ENCODE measurements around the gene ORM2.

ORM2 gene

DNA sequence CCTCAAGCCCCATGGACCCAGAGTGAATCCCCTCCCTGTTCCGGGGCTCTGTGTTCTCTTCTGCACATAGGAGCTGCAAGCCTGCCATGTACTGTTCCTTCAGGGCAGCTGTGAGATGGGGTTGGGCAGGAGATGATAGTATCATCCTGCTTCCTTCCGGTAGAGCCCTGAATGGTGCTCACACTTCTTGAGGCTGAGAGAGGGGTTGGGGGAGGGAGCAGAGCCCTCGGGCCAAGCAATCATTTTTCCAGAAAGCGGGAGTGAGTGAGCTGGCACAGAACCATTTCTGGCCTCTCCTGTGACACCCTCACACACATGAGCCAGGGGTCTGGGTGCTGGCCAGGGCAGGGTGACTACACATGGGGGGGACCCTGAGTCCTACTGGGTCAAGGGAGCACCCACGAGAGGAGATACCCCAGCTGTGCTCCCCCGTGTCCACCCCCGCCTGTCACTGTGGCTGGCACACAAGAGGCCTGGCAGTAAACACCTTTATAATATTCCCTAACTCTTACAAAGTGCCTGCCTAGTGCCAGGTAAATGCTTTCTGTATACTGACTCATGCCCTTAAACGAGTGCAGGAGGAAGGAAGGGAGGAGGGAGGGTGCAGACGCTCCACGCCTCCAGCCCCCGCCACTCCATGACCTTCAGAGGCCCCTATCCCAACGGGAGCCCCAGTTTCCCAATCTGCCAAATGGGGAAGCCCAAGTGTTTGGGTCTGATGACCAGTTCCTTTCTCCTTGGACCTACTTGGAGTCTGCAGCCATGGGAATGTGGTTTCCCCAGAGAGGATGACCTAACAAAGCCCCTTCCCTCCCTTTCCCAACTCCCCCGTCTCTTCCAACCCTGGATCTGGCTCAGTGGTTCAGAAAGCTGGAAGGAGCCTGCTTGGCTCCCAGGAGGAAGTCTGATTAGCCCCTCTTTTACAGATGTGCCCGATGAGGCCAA is 42.6 kb downstream of the ORM2 start:
- no peak for DNase-seq (ENCODE audit: low spot score)

DNA sequence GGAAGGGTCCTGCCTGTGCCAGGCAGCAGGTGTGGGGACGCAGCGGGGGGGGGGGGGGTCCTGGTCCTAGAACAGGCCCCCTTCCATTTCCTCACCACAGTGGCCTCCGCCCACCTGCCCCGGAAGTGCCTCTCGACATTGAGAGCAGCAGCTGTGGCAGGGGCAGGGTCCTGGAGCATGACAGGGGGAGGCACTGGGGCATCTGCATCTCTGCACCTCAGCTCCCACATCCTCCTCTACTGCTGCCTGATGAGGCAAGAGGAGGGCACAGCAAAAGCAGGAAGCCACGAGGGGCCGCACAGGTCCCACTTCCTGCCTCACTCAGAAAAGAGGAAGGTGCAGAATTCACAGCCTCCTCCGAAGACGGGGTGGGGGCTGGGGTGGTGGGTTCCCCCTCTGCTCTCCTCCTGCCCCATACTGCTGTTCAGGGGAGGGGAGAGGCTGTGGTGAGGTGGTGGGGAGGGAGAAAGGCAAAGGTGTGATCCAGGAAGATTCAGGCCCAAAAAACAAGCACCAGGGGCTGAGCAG is 43.3 kb downstream of the ORM2 start:
- no peak for DNase-seq (ENCODE audit: low spot score)

DNA sequence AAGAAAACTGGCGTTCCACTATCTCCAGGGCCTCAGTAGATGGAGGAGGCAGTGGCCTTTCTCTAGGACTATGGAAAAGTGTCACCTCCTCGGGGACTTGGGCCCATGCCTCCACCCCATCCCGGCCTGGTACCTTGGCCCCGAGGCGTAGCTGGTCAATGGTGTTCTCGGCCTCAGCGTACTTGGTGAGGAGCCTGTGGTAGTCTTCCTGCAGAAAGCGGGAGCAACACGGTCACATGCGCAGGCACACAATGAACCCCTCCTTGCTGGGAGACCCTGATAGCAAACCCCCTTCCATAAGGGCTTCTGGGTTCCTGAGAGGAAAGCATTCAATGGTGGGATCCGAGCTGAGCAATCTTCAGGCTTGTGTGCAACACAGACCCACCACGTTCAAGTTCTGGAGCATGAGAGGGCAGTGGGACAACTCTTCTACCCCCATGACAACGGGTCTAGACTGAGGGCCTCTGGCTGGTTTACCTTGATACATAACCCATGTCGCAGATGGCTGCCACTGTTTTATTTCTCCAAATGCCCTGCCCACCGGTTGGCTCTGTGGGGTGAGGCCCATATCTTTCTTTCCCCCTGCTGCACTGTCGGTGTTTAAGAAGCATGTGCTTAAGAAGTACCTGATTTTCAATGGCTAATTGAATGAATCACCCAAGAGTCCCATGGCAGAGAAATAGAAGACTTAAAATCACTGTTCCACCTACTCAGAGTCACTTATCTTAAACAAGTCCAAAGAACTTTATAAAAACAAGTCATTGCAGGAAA is 44.5 kb downstream of the ORM2 start:
- DNase-seq (ENCODE audit: low spot score), result no peak

DNA sequence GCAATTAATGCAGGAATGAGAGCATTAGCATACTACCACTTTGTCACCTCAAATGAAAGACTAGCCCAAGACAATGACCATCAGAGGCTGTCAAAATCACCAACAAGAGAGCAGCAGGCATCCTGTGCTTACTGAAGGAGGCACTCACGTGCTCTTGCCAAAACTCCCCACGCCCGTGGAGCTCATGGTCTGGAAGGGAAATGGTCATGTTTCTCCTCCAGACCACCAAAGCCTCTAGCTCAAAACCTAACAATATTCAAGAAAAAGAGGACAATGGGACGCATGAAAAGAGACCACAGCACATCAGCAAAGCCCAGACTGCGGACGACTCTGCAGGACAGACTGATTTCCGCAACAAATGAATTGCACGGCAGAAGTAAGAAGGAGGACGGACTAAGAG is 45.3 kb downstream of the ORM2 start:
- no peak for DNase-seq (ENCODE audit: low spot score)

DNA sequence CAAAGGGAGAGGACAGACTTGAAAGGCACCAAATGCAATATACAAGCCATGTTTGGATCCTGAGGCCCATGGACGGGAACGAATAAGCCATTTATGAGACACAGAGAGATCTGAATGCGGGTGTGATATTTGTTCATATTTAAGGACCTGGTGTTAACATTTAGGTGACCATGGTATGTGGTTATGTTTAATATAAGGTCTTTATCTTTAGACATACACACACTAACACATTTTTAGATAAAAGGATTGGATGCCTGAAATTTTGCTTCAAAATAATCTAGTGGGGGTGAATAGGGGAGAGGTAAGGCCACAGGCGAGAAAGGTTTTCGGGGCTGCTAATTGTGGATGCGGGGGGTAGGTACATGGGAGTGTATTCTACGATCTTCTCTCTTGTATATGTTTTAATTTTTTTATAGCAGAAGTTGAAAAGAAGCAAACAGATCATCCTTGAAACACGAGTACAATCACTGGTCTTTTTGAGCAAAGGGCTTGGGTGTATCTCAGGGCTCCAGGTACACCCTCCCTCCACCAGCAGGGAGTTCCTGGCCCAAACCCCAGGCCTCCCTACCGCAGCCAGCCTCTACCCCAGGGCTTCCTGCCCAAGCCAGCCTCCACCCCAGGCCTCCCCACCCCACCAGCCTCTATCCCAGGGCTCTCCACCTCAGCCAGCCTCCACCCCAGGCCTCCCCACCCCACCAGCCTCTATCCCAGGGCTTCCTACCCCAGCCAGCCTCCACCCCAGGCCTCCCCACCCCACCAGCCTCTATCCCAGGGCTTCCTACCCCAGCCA is 45.9 kb downstream of the ORM2 start:
- no peak for DNase-seq (ENCODE audit: low spot score)

DNA sequence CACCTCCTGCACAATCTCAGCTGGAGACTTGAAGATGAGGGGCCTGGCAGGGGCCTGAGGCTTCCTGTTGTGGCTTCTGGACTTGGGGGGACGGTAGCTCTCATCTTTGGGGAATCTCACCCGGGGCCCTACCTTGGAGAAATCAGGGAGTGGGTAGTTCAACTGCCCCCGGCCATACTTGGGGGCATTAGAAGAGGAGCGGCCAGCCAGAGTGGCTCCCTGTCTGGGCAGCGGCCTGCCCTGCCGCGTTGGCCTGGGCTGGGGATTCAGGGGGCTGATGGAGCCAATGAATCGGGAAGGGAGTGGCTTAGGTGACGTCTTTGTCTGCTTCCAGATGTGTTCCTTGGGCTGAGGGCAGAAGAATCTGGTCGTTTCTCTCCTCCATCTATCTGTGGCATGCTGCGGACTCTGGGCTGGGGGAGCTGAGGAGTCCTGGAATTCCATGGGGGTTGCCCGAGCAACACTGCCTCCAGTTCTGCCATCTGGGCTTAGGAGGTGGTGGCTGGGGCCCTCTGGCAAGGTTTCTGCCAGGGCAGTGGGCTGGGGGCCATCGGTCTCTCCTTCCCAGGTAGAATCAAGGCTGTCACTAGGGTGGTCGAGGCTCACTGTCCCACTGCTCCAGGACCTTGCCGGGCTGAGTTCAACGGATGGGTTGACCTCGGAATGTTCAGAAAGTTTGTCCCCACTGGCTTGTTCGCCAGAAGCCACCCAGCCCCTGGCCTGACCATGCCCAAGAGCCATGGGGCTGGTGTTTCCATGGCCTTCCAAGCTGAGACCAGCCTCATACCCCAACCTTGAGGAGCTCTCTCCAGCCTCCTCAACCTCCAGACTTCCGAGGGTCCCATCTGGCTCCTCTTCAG is 47.1 kb downstream of the ORM2 start:
- DNase-seq (ENCODE audit: low spot score), result no peak

DNA sequence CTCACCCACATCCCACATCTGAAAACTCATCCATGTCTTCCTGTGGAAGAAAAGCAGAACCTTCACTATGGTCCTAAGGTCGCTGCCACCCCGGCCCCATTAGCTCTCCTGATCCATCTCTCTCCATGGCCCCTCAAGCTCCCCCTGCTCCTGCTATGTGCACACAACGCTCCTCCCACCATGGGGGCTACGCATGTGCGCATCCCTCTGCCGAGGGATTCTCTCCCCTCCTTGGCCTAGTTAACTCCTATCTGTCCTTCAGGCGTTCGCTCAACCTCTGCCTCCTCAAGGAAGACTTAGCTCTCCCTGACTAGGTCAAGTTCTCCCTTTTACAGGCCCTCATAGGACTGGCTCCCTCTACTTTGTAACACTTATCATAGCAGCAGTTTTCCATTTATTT is 48.3 kb downstream of the ORM2 start:
- DNase-seq (ENCODE audit: low spot score), result no peak

DNA sequence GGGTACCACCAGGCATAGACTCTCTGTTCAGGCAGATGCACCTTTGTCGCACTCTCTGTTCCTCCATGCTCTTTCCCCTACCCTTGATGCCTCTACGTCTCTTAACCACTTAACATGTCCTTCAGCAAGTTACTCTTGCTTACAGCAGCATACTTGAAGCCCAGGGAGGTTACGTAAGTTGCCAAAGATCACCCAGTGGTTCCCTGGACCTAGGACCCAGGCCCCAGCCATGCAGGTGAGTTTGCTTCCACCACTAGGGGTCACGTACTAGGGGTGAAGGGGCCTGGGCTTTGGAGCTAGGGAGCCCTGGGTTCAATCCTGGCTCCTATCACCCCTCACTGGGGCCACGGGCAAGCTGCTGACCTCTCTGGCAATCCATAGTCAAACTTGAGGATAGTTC is 49.2 kb downstream of the ORM2 start:
- no peak for DNase-seq (ENCODE audit: low spot score)

Data from hematopoietic multipotent progenitor cell treated with erythropoietin and hydrocortisone succinate and interleukin-3 and kit ligand, for 17 days (in vitro differentiated cells).